ENCODE results near the gene MTR.
"Not testable (repeated sequence)": the region's sequence is repeated elsewhere in the genome, so short reads cannot be mapped to it uniquely, and the experiment has no call there.

MTR gene

DNA sequence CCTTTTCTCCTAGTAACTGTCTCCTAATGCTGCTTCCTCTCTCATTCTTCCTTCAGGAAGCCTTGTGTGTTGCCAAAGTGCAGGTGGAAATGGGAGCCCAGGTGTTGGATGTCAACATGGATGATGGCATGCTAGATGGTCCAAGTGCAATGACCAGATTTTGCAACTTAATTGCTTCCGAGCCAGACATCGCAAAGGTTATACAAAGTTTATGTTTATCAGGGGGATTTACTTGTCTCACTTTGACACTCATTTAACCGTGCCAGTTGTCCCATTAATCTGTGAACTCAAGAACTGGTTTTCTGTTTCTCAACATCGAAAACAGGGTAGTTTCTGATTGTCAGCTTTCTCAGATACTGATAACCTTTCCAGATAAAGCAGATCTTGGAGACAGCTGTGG lies 40.4 kb downstream of the MTR start:
- no peak for DNase-seq

DNA sequence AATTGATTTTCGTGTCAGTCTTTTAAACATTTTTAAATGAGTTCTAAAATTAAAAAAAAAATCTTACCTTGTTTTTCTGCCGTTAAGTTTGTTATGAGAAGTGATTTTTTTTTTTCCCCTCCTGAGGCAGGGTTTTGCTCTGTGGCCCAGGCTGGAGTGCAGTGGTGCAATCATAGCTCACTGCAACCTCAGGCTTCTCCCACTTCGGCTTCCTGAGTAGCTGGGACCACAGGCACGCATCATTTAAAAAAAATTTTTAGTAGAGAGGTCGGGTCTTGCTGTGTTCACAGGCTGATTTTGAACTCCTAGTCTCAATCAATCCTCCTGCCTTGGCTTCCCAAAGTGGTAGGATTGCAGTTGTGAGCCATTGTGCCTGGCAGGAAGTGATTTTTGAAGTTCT lies 41.1 kb downstream of the MTR start:
- DNase-seq = no peak

GRCh38 chr1:236837115-236837514 lies 42.0 kb downstream of the MTR start:
- no peak for DNase-seq

GRCh38 chr1:236837897-236838296 lies 42.8 kb downstream of the MTR start:
- no peak for DNase-seq

DNA sequence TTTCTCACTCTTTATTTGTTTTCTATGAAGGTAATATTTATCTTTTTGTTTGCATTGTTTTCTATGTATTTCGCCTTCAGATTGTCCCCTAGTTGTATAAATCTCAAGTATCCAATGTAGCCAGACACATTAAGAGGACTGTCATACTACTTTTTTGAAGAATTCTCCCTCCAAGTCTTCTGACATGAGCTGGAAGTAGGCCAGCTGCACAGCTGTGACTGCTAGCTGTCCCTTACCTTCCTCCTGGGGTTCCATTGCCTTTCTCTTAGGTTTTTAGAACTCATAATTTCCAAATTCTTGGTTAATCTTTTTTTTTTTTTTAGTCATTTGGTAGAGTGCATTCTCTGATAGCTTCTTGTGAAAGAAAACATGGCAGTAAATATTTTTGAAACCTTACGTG lies 46.2 kb downstream of the MTR start:
- DNase-seq = no peak

- DNase-seq = no peak
Observed at GRCh38 chr1:236844499-236845271, 49.6 kb downstream of the MTR start.

- DNase-seq = no peak
Observed at GRCh38 chr1:236845830-236846229, 50.7 kb downstream of the MTR start.

DNA sequence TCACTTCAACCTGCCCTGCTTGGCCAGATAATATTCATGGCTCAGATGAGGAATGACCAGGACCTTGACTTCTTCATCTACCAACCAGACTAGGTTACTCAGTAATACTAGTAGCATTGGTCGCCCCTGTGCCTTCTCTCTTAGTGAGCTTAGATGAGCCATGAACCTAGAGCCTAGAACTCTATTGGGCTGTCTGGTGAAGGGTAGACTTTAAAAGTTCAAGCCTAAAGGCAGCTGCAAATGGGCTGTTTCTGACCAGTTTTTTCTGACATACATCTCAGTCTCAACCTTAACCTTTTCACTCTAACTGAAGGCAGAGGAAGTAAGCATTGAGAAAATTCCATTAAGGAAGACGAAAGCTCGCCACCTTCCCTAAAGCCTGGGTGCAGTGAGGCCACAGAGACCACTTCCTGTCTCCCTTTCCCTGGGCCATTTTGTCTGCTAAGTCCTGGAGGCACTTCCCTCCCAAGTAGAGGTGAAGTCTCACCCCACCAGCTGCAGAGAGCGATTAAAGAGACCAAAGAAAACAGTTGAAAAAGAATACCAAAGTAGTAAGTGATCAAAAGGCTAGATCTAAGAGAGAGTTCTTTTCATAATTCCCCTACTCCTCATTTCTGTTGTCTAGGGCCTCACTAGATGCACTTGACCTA lies 53.3 kb downstream of the MTR start:
- DNase-seq = no peak

GRCh38 chr1:236850077-236850979 lies 55.2 kb downstream of the MTR start:
- DNase-seq = no peak

- DNase-seq = no peak
Observed at GRCh38 chr1:236851871-236852270, 56.8 kb downstream of the MTR start.

- no peak for DNase-seq
Observed at GRCh38 chr1:236853921-236854604, 59.0 kb downstream of the MTR start.

GRCh38 chr1:236854605-236854983 lies 59.5 kb downstream of the MTR start:
- no peak for DNase-seq

- DNase-seq = not testable (repeated sequence)
Observed at GRCh38 chr1:236856649-236857048, 61.6 kb downstream of the MTR start.

- no peak for DNase-seq
Observed at GRCh38 chr1:236858165-236858564, 63.1 kb downstream of the MTR start.

DNA sequence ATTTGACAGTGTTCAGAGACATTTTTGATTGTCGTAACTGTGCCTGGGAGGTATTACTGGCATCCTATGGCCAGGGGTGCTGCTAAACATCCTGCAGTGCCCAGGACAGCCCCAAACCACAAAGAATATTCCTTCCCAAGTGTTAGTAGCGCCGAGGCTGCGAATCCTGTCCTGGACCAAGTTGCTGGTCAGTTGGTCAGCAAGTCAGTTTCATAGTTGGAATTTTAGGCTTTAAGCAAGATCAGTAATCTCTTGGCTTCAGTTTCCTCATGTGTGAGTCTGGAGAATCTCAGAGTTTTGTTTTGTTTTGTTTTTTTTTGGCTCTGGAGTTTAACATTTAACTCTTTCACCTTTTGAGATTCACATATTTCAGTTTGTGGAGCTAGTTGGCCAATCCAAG lies 65.0 kb downstream of the MTR start:
- no peak for DNase-seq

DNA sequence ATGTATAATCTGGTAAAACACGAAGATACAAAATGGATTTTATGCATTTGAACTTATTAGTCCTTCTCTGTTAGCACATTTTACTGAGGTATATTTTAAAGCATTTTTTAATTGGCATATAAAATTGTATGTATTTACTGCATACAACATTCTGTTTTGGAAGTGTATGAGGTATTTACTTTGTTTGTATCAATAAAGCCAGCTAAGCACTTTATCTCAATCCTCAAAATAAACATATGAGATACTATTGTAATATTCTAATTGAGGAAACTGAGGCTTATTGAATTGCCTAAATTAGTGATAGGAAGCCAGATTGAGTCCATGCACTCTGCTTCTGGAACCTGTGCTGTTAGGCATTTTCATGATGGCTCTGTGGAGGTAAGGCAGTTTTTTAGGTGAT lies 65.6 kb downstream of the MTR start:
- DNase-seq = no peak

GRCh38 chr1:236861560-236862218 lies 66.6 kb downstream of the MTR start:
- DNase-seq = no peak

GRCh38 chr1:236862219-236862591 lies 67.1 kb downstream of the MTR start:
- DNase-seq = no peak

DNA sequence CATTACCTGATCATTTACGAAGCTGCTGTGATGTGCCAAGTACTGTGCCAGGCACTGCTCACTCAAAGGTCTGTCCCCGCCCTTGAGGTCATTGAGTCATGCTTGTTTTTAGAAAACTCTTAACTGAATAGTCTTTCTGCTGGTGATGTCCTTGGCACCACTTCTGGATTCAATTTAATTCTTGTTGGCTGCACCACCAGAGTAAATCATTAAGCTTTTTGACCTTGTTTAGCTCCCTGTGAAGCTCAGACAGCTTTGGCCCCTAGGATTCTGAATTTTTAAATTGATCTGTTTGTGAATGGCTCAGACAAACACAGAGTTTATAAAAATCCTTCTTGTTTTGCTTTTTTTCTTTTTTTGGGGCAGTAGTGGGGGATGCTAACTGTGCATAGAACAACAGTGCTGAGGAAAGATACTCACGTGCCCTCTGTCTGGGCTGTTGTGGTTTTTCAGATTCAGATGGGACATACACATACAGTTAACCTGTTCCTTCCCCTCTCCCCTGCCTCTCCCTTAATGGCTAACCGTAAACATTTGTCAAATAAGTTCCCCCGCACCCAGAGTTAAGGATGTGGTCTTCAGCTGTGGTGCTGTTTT lies 67.6 kb downstream of the MTR start:
- no peak for DNase-seq

- no peak for DNase-seq
Observed at GRCh38 chr1:236864211-236864610, 69.1 kb downstream of the MTR start.

GRCh38 chr1:236864996-236865817 lies 70.1 kb downstream of the MTR start:
- no peak for DNase-seq

Measured in activated CD4-positive, CD25-positive, alpha-beta regulatory T cell treated with anti-CD3 and anti-CD28 coated beads, Interleukin-2, amount 50 U/mL, for 72 hours (primary cell).